Heart left ventricle (tissue), 16 donors: Measurements from ENCODE around the gene ANKUB1. TPM values are rescaled to one million over a fixed set of nuclear protein-coding genes. Genes with fewer than 3 reads are reported as not detected.
A peak's percentile ranks its signal among the peaks of the same experiment; 100 is the strongest.

Experiments
- ATAC-seq, 4 donors: fragments of 200-7000 bp; cut with Tn5 transposase; one replicate each; pipeline ENCODE4 v1.9.1; 2020 to 2022; ENCODE audit warnings: moderate library complexity in 4 of 4, mild to moderate bottlenecking in 3 of 4, moderate number of reproducible peaks in 1 of 4
- DNase-seq, 5 donors: peaks; one replicate each; pipeline ENCODE4 v3.0.0-alpha.2; 2020
- H3K27ac ChIP-seq, 12 donors: fragments of 200-600 bp; sonication (generic) in 4 of 12; one replicate each; pipeline versions ENCODE4 v1.5.0 to v1.8.0; 2016 to 2022; ENCODE audit warnings: mild to moderate bottlenecking in 2 of 12
- H3K27me3 ChIP-seq, 9 donors: fragments of 200-600 bp; sonication (generic) in 2 of 9; one replicate each; pipeline versions ENCODE4 v1.5.1 to v1.8.0; 2016 to 2022; ENCODE audit warnings: mild to moderate bottlenecking in 3 of 9
- H3K36me3 ChIP-seq, 9 donors: fragments of 200-600 bp; sonication (generic) in 2 of 9; one replicate each; pipeline versions ENCODE4 v1.5.0 to v1.8.0; 2018 to 2022; ENCODE audit warnings: mild to moderate bottlenecking in 2 of 9
- H3K4me1 ChIP-seq, 12 donors: fragments of 200-600 bp; sonication (generic) in 4 of 12; one replicate each; pipeline versions ENCODE4 v1.5.0 to v1.8.0; 2016 to 2022; ENCODE audit warnings: mild to moderate bottlenecking in 3 of 12
- H3K4me3 ChIP-seq, 12 donors: fragments of 200-600 bp; sonication (generic) in 4 of 12; one replicate each; pipeline versions ENCODE4 v1.5.0 to v1.8.0; 2017 to 2022; ENCODE audit warnings: mild to moderate bottlenecking in 9 of 12, moderate library complexity in 4 of 12
- H3K9me3 ChIP-seq, 12 donors: fragments of 200-600 bp; sonication (generic) in 4 of 12; one replicate each; pipeline versions ENCODE4 v1.5.0 to v1.8.0; 2016 to 2022; ENCODE audit warnings: mild to moderate bottlenecking in 1 of 12
- CTCF ChIP-seq, 12 donors: fragments of 200-600 bp; sonication (generic) in 4 of 12; IDR thresholded peaks; one replicate each; pipeline versions ENCODE4 v1.5.0 to v1.8.0; 2018 to 2022; ENCODE audit warnings: antibody characterized with exemption in 12 of 12, mild to moderate bottlenecking in 5 of 12
- POLR2A ChIP-seq, 2 donors: fragments of 450-650 bp; IDR thresholded peaks; one replicate each; pipeline ENCODE4 v1.6.1; 2017; ENCODE audit warnings: antibody characterized with exemption in 2 of 2, mild to moderate bottlenecking in 2 of 2, moderate library complexity in 2 of 2
- WGBS, 4 donors: extraction: QIAGEN DNeasy Blood & Tissue Kit in 2 of 4; methylation state at CpG; one replicate each; pipeline versions ENCODE4 v1.1.5 to v1.1.7; 2013 to 2018; 5-methylcytosine and 5-hydroxymethylcytosine counted together
- intact Hi-C, 10 donors: fragments of 100-400 bp; cut with DNase I; formaldehyde crosslinking; loops; one replicate each; pipeline versions ENCODE4 v1.11.1 to v1.14.2; 2022
- polyA plus RNA-seq, 2 donors: library from polyadenylated mRNA; stranded (reverse); fragments of 200-250 nt; gene quantifications; one replicate each; pipeline ENCODE4 v1.2.3, GENCODE V29; 2013
- total RNA-seq, 9 donors: library from RNA; depleted of rRNA in 2 of 9; stranded (reverse); fragments of >200 nt in 2 of 9; fragmentation: NEBNext Ultra II Directional in 3 of 9; extraction: Animal tissue kit (Norgen Biotek cat#: 25700) in 3 of 9; gene quantifications; one replicate each; pipeline versions ENCODE4 v1.1.0 to v1.2.4, GENCODE V29; 2016 to 2023
- donor health status: ischemic (EF 13 %, LVEDD 7.1; RV severe dilation, severe dysfunction).
- donor health status: healthy with polysubstance abuse.
- donor health status: DM: no; HTN: yes; CAD: no.
- donor health status: DM: no; HTN: no; CAD: no.
- donor health status: ischemic (EF 25% LVEDD 6.9; RV normal size, moderate dysfunction).
- donor health status: ischemic (EF 25% LVEDD 5.7; RV mildly dilated, moderate dysfunction).
- donor health status: healthy.
- donor health status: DM: yes; HTN: yes; CAD: no.
- donor health status: ischemic (EF 35%, LVEDD 5.7; RV mildly dilated, moderate dysfunction).
- donor health status: nonischemic (EF 11% LVEDD 7.7; RV severe dilation, severe dysfunction).
- donor health status: DM: yes; HTN: yes; CAD: no.
- donor health status: PGD.
- donor health status: ischemic (EF 29% LVEDD 5.4; RV normal size, mild dysfunction).
- donor health status: nonischemic (EF 23%, LVEDD 6.1; RV moderate dilation, normal function).

ANKUB1 gene
- total and polyA plus RNA-seq, 11 donors, result not detected

GRCh38 chr3:149717391-149718056 lies 74.8 kb downstream of the ANKUB1 start:
- intact Hi-C loops, result loop anchor here (1.0 to 10.0 kb wide), 12 partner anchors 53 to 205 kb away; partner anchors contain the start of gene WWTR1 (in 4 of the 10)
- Histone ChIP-seq H3K4me1 (peaks cover 0 to 5% (median 0%) of the 10 kb centered on the region in 12 donors), H3K9me3 (peaks cover 0 to 20% (median 6%) of the 10 kb centered on the region in 12 donors), H3K27me3 (no peaks in the 10 kb centered on the region), H3K4me3 (peak overlapping the region in 6 of 12 donors; percentile 0 to 25 (median 14)), H3K27ac (peak overlapping the region in 1 of 12 donors; percentile 44), H3K36me3 (no peaks in the 10 kb centered on the region)
- TF ChIP-seq POLR2A (IDR thresholded peaks at IDR 0.05), result no peak
- TF ChIP-seq CTCF (IDR thresholded peaks at IDR 0.05), result peak; percentile 61 to 83 (median 76)
- DNase-seq (peak in 3 of 5 donors; percentile 38 to 46 (median 42)), ATAC-seq (peak in 3 of 4 donors; percentile 57 to 65 (median 59))
- 2 to 16% (median 9%) methylated on average over 2 of the region's 2 CpGs for WGBS, 4 donors

GRCh38 chr3:149716984-149717383 lies 75.4 kb downstream of the ANKUB1 start:
- no peak for ATAC-seq
- Histone ChIP-seq H3K4me3 (peak overlapping the region in 6 of 12 donors; percentile 0 to 25 (median 14)), H3K27me3 (no peaks in the 10 kb centered on the region), H3K27ac (peak overlapping the region in 1 of 12 donors; percentile 44), H3K4me1 (peaks cover 0 to 5% (median 0%) of the 10 kb centered on the region in 12 donors), H3K9me3 (peaks cover 0 to 19% (median 6%) of the 10 kb centered on the region in 12 donors), H3K36me3 (no peaks in the 10 kb centered on the region)
- WGBS, 4 donors, result 67 to 74% (median 70%) methylated on average over 6 of the region's 6 CpGs
- intact Hi-C loops, result loop anchor here (1.0 to 10.0 kb wide), 12 partner anchors 52 to 205 kb away; partner anchors contain the start of gene WWTR1 (in 4 of the 10)
- no peak for DNase-seq
- no peak for TF ChIP-seq POLR2A (IDR thresholded peaks at IDR 0.05)
- no peak for TF ChIP-seq CTCF (IDR thresholded peaks at IDR 0.05)

GRCh38 chr3:149715247-149715646 lies 77.1 kb downstream of the ANKUB1 start:
- TF ChIP-seq CTCF (IDR thresholded peaks at IDR 0.05), result no peak
- TF ChIP-seq POLR2A (IDR thresholded peaks at IDR 0.05), result no peak
- Histone ChIP-seq H3K27ac (no peak overlapping the region), H3K4me3 (no peak overlapping the region), H3K9me3 (peaks cover 0 to 2% (median 0%) of the 10 kb centered on the region in 12 donors), H3K36me3 (no peaks in the 10 kb centered on the region), H3K27me3 (no peaks in the 10 kb centered on the region), H3K4me1 (peaks cover 0 to 5% (median 0%) of the 10 kb centered on the region in 12 donors)
- ATAC-seq (peak in 1 of 4 donors; percentile 29), DNase-seq (peak in 1 of 5 donors; percentile 54)
- intact Hi-C loops, result loop anchor here (5.0 to 10.0 kb wide), 7 partner anchors 50 to 203 kb away; partner anchors contain the start of gene WWTR1 (in 3 of the 10)
- 94 to 99% (median 97%) methylated on average over 10 to 13 of the region's 13 CpGs for WGBS, 4 donors
